Endodermal cell (in vitro differentiated cells): ENCODE measurements around the gene USP14. TPM values are rescaled to one million over a fixed set of nuclear protein-coding genes. Genes with fewer than 3 reads are reported as not detected.

Experiments
- DNase-seq: peaks from one replicate; pipeline ENCODE4 v3.0.0-alpha.2; 2017
- H3K27ac ChIP-seq: 2 replicates; pipeline ENCODE4 v1.5.1; 2013; ENCODE audit warnings: mild to moderate bottlenecking, low read depth, low read length, moderate library complexity
- H3K27me3 ChIP-seq: 2 replicates; pipeline ENCODE4 v1.6.1; 2013; ENCODE audit warnings: mild to moderate bottlenecking, low read length, moderate library complexity; ENCODE audit not compliant: insufficient read depth, control insufficient read depth, poor library complexity, severe bottlenecking
- H3K36me3 ChIP-seq: 2 replicates; pipeline ENCODE4 v1.7.0; 2013; ENCODE audit warnings: mild to moderate bottlenecking, low read length, moderate library complexity; ENCODE audit not compliant: control insufficient read depth, insufficient read depth
- H3K4me1 ChIP-seq: one replicate; pipeline ENCODE4 v1.7.0; 2013; ENCODE audit warnings: low read length; ENCODE audit not compliant: control insufficient read depth, insufficient read depth
- H3K4me3 ChIP-seq: 2 replicates; pipeline ENCODE4 v1.5.1; 2013; ENCODE audit warnings: mild to moderate bottlenecking, low read length, moderate library complexity
- H3K9ac ChIP-seq: 2 replicates; pipeline ENCODE4 v1.6.1; 2013; ENCODE audit warnings: mild to moderate bottlenecking, low read length, moderate library complexity; ENCODE audit not compliant: poor library complexity, severe bottlenecking; ENCODE audit errors: extremely low read depth
- H3K9me3 ChIP-seq: 2 replicates; pipeline ENCODE4 v1.6.1; 2013; ENCODE audit warnings: mild to moderate bottlenecking, low read length, moderate library complexity; ENCODE audit not compliant: control insufficient read depth
- H3K27ac Mint-ChIP-seq: 2 replicates; pipeline ENCODE4 v1.8.0; 2020; ENCODE audit warnings: mixed read lengths
- H3K27me3 Mint-ChIP-seq: 2 replicates; pipeline ENCODE4 v1.8.0; 2021; ENCODE audit warnings: mild to moderate bottlenecking, mixed read lengths; ENCODE audit not compliant: insufficient read depth
- H3K36me3 Mint-ChIP-seq: 2 replicates; pipeline ENCODE4 v1.8.0; 2020; ENCODE audit warnings: low read depth, mixed read lengths
- H3K4me1 Mint-ChIP-seq: 2 replicates; pipeline ENCODE4 v1.8.0; 2020; ENCODE audit warnings: mixed read lengths
- H3K4me3 Mint-ChIP-seq: 2 replicates; pipeline ENCODE4 v1.8.0; 2020; ENCODE audit warnings: mild to moderate bottlenecking, moderate library complexity, mixed read lengths
- H3K9me3 Mint-ChIP-seq: 2 replicates; pipeline ENCODE4 v1.8.0; 2020; ENCODE audit warnings: mild to moderate bottlenecking, mixed read lengths
- WGBS, 2 experiments: methylation state at CpG; one replicate each; pipeline versions ENCODE4 v1.1.5 to v1.1.7; 2013; ENCODE audit warnings: missing lambda C conversion rate in 2 of 2, mixed read lengths in 1 of 2; ENCODE audit not compliant: insufficient coverage in 1 of 2, insufficient read length in 1 of 2; 5-methylcytosine and 5-hydroxymethylcytosine counted together
- microRNA-seq: library from miRNA; unstranded; fragments of <30 nt; microRNA quantifications from one replicate; pipeline ENCODE4 v1.2.0, GENCODE V29; 2020; ENCODE audit warnings: borderline microRNAs expressed
- total RNA-seq, 2 donors: library from RNA; stranded (reverse); fragmentation: NEBNext Ultra II Directional in 1 of 2; extraction: Animal tissue kit (Norgen Biotek cat#: 25700) in 1 of 2; gene quantifications; 2 replicates in 1 of 2; 3 replicates in 1 of 2; pipeline ENCODE4 v1.2.1, GENCODE V29; 2021
- TF ChIP-seq, protein P1 (sequence below): fragments of 200-600 bp; sonication (generic); conservative IDR thresholded peaks from 2 replicates; pipeline ENCODE4 v1.5.0; 2021; ENCODE audit warnings: antibody characterized with exemption, mild to moderate bottlenecking

Gene USP14
- total RNA-seq, 2 donors from 2014 or later = 76.2 to 92.4 TPM

GRCh38 chr18:255171-255570 lies 96.8 kb downstream of the USP14 start:
- Histone ChIP-seq H3K27me3 (no peaks in the 10 kb centered on the region), H3K9me3 (no peaks in the 10 kb centered on the region), H3K9ac (no peak overlapping the region), H3K4me3 (no peak overlapping the region), H3K4me1 (no peaks in the 10 kb centered on the region), H3K27ac (no peak overlapping the region), H3K36me3 (peaks cover 92% of the 10 kb centered on the region)
- Mint-ChIP-seq H3K4me1 (peaks cover 2% of the 10 kb centered on the region), H3K4me3 (no peak overlapping the region), H3K27me3 (no peaks in the 10 kb centered on the region), H3K36me3 (peaks cover 65% of the 10 kb centered on the region), H3K9me3 (no peaks in the 10 kb centered on the region), H3K27ac (no peak overlapping the region)
- WGBS, 2 experiments = 90 to 100% methylated on average over 4 of the region's 4 CpGs
- TF ChIP-seq, protein P1, sequence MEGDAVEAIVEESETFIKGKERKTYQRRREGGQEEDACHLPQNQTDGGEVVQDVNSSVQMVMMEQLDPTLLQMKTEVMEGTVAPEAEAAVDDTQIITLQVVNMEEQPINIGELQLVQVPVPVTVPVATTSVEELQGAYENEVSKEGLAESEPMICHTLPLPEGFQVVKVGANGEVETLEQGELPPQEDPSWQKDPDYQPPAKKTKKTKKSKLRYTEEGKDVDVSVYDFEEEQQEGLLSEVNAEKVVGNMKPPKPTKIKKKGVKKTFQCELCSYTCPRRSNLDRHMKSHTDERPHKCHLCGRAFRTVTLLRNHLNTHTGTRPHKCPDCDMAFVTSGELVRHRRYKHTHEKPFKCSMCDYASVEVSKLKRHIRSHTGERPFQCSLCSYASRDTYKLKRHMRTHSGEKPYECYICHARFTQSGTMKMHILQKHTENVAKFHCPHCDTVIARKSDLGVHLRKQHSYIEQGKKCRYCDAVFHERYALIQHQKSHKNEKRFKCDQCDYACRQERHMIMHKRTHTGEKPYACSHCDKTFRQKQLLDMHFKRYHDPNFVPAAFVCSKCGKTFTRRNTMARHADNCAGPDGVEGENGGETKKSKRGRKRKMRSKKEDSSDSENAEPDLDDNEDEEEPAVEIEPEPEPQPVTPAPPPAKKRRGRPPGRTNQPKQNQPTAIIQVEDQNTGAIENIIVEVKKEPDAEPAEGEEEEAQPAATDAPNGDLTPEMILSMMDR = no peak
- no peak for DNase-seq

DNA sequence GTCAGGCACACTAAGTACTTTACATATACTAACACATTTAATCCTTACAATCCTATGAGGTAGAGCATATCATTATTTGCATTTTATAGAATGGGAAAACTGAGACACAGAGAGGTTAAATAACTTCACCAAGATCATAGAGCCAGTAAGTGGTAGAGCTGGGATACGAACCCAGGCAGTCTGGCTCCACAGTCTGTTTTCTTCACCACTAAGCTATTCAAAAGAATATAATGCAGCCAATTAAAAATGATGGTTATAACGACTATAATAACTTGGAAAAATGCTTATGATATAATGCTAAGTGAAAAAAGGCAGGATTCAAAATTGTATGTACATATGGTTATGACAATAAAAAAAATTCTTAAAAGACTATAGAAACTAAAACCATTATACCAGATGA lies 102.2 kb downstream of the USP14 start:
- TF ChIP-seq, protein P1 = no peak
- H3K27ac ChIP-seq = no peak overlapping the region
- Mint-ChIP-seq H3K4me3 (no peak overlapping the region), H3K36me3 (peaks cover 59% of the 10 kb centered on the region), H3K4me1 (no peaks in the 10 kb centered on the region), H3K9me3 (no peaks in the 10 kb centered on the region), H3K27me3 (no peaks in the 10 kb centered on the region), H3K27ac (no peak overlapping the region)
- H3K27me3 ChIP-seq = no peaks in the 10 kb centered on the region
- H3K4me1 ChIP-seq = no peaks in the 10 kb centered on the region
- WGBS, 2 experiments = 94% methylated on average over 2 of the region's 2 CpGs; no CpG with 5 or more reads in 1 of the 2 experiments
- no peak for DNase-seq
- H3K9ac ChIP-seq = no peak overlapping the region
- H3K36me3 ChIP-seq = peaks cover 87% of the 10 kb centered on the region
- H3K4me3 ChIP-seq = no peak overlapping the region
- H3K9me3 ChIP-seq = no peaks in the 10 kb centered on the region

GRCh38 chr18:261398-262073 lies 103.2 kb downstream of the USP14 start:
- H3K4me1 Mint-ChIP-seq = no peaks in the 10 kb centered on the region
- Histone ChIP-seq H3K4me1 (no peaks in the 10 kb centered on the region), H3K4me3 (no peak overlapping the region), H3K9me3 (no peaks in the 10 kb centered on the region), H3K27ac (no peak overlapping the region), H3K9ac (no peak overlapping the region), H3K27me3 (no peaks in the 10 kb centered on the region), H3K36me3 (peaks cover 78% of the 10 kb centered on the region)
- no peak overlapping the region for H3K4me3 Mint-ChIP-seq
- TF ChIP-seq, protein P1 = no peak
- peaks cover 56% of the 10 kb centered on the region for H3K36me3 Mint-ChIP-seq
- no peak for DNase-seq
- H3K27ac Mint-ChIP-seq = peak overlapping the region; percentile 45
- H3K9me3 Mint-ChIP-seq = no peaks in the 10 kb centered on the region
- no peaks in the 10 kb centered on the region for H3K27me3 Mint-ChIP-seq
- 94% methylated on average over 2 of the region's 2 CpGs; no CpG with 5 or more reads in 1 of the 2 experiments for WGBS, 2 experiments

Small RNA genes within 50 kb of the gene (microRNA-seq; reads per million reads assigned to microRNA genes)
- not detected for gene MIR8078

Other genes starting within 250 kb of the USP14 start
- 1 to 10 TPM in 1 of 2 donors, not detected in 1; 1.4 TPM for gene TUBB8B, start 108.9 kb upstream of the USP14 start, total RNA-seq
- gene THOC1, start 109.5 kb downstream of the USP14 start, total RNA-seq = 10 to 100 TPM; 81.8 to 99.6 TPM